MM.1S (cell line): ENCODE measurements around the gene HCRTR1.

ENCODE experiments used
- CTCF ChIP-seq: fragments of 300-600 bp; sonication (generic); IDR thresholded peaks from 2 replicates; pipeline ENCODE4 v1.5.1; 2016; ENCODE audit warnings: antibody characterized with exemption, low read length, mixed read lengths
- EZH2 ChIP-seq: fragments of 300-600 bp; sonication (generic); optimal IDR thresholded peaks from 2 replicates; pipeline ENCODE3; 2017; ENCODE audit warnings: low read depth, mild to moderate bottlenecking, antibody characterized with exemption, low read length, mixed read lengths
- EZH2phosphoT487 ChIP-seq: fragments of 300-600 bp; sonication (generic); IDR thresholded peaks from 2 replicates; pipeline ENCODE4 v1.6.1; 2018; ENCODE audit warnings: antibody characterized with exemption, low read length

GRCh38 chr1:31666263-31666963 is 48.9 kb downstream of the HCRTR1 start:
- no peak for TF ChIP-seq CTCF
- TF ChIP-seq EZH2, result no peak
- no peak for TF ChIP-seq EZH2phosphoT487
